GM23248 (cell line): ENCODE results near the gene PADI3. TPM values are rescaled to one million over a fixed set of nuclear protein-coding genes. Genes with fewer than 3 reads are reported as not detected.

Source experiments
- DNase-seq: peaks from one replicate; pipeline ENCODE4 v3.0.0-alpha.2; 2015
- H2AFZ ChIP-seq: fragments of 200-600 bp; sonication (generic); 2 replicates; pipeline ENCODE4 v1.6.1; 2016; ENCODE audit warnings: antibody characterized with exemption
- H3F3A ChIP-seq: fragments of 200-600 bp; sonication (generic); 2 replicates; pipeline ENCODE4 v1.6.1; 2016; ENCODE audit warnings: mild to moderate bottlenecking, antibody characterized with exemption, mixed run types; ENCODE audit not compliant: insufficient read depth
- H3K27ac ChIP-seq: fragments of 200-600 bp; sonication (generic); 2 replicates; pipeline ENCODE4 v1.5.1; 2016; ENCODE audit warnings: mild to moderate bottlenecking
- H3K27me3 ChIP-seq: fragments of 200-600 bp; sonication (generic); replicated peaks from 2 replicates; pipeline ENCODE4 v1.6.1; 2016; ENCODE audit warnings: mild to moderate bottlenecking; ENCODE audit not compliant: insufficient read depth
- H3K36me3 ChIP-seq: fragments of 200-600 bp; sonication (generic); 2 replicates; pipeline ENCODE4 v1.6.1; 2016; ENCODE audit warnings: low read depth, mild to moderate bottlenecking
- H3K4me1 ChIP-seq: fragments of 200-600 bp; sonication (generic); 2 replicates; pipeline ENCODE4 v1.6.1; 2016; ENCODE audit warnings: mild to moderate bottlenecking; ENCODE audit not compliant: insufficient read depth
- H3K4me2 ChIP-seq: fragments of 200-600 bp; sonication (generic); one replicate; pipeline ENCODE4 v1.6.1; 2016; ENCODE audit warnings: mild to moderate bottlenecking; ENCODE audit not compliant: unreplicated experiment
- H3K4me3 ChIP-seq: fragments of 200-600 bp; sonication (generic); 2 replicates; pipeline ENCODE4 v1.5.1; 2016; ENCODE audit warnings: mild to moderate bottlenecking
- H3K79me2 ChIP-seq: fragments of 200-600 bp; sonication (generic); 2 replicates; pipeline ENCODE4 v1.6.1; 2016; ENCODE audit warnings: mild to moderate bottlenecking; ENCODE audit not compliant: insufficient read depth
- H3K9ac ChIP-seq: fragments of 200-600 bp; sonication (generic); 2 replicates; pipeline ENCODE4 v1.6.1; 2016; ENCODE audit warnings: mild to moderate bottlenecking
- H3K9me2 ChIP-seq: fragments of 200-600 bp; sonication (generic); 2 replicates; pipeline ENCODE4 v1.6.1; 2016; ENCODE audit warnings: mixed run types, mild to moderate bottlenecking, moderate library complexity; ENCODE audit not compliant: insufficient read depth
- H3K9me3 ChIP-seq: fragments of 200-600 bp; sonication (generic); one replicate; pipeline ENCODE4 v1.6.1; 2017; ENCODE audit warnings: low read depth
- H4K20me1 ChIP-seq: fragments of 200-600 bp; sonication (generic); 2 replicates; pipeline ENCODE4 v1.6.0; 2016; ENCODE audit not compliant: insufficient read depth
- EZH2 ChIP-seq: fragments of 200-600 bp; sonication (generic); IDR thresholded peaks from 2 replicates; pipeline ENCODE4 v1.6.1; 2018; ENCODE audit warnings: antibody characterized with exemption, mild to moderate bottlenecking; ENCODE audit not compliant: insufficient read depth, poor library complexity, severe bottlenecking
- EZH2phosphoT487 ChIP-seq: fragments of 200-600 bp; sonication (generic); IDR thresholded peaks from 2 replicates; pipeline ENCODE4 v1.6.1; 2018; ENCODE audit warnings: antibody characterized with exemption, moderate library complexity, mild to moderate bottlenecking, low read depth; ENCODE audit not compliant: insufficient read depth
- WGBS, 2 experiments: methylation state at CpG; one replicate each; pipeline ENCODE4 v1.1.6; 2015 to 2017; ENCODE audit warnings: low lambda C conversion rate in 2 of 2, low coverage in 1 of 2; ENCODE audit errors: missing lambda C conversion rate in 2 of 2; 5-methylcytosine and 5-hydroxymethylcytosine counted together
- in situ Hi-C: fragments of 300-500 bp; cut with MboI; formaldehyde crosslinking; loops from 2 replicates; pipeline ENCODE4 v1.15.0; 2020
- polyA plus RNA-seq: library from polyadenylated mRNA; unstranded; fragments of >200 nt; fragmentation: Nextera tagmentation; extraction: Ambion mirVana; gene quantifications from 2 replicates; pipeline ENCODE4 v1.2.1, GENCODE V29; 2016
- total RNA-seq: library from RNA; depleted of rRNA; stranded (reverse); fragments of >200 nt; shearing (Covaris generic); gene quantifications from 2 replicates; pipeline ENCODE4 v1.2.3, GENCODE V29; 2014

PADI3 gene
- total and polyA plus RNA-seq, 2 experiments from 2014 or later, result not detected

GRCh38 chr1:17216078-17216477, 32.8 kb upstream of the PADI3 start:
- Histone ChIP-seq H4K20me1 (no peaks in the 10 kb centered on the region), H3K27ac (no peak overlapping the region), H3F3A (no peaks in the 10 kb centered on the region), H3K4me2 (no peak overlapping the region), H3K9ac (no peak overlapping the region), H3K9me3 (no peaks in the 10 kb centered on the region), H3K4me3 (no peak overlapping the region), H3K79me2 (no peaks in the 10 kb centered on the region), H2AFZ (no peak overlapping the region), H3K4me1 (peaks cover 14% of the 10 kb centered on the region; the same call in 1 of the 2 replicates), H3K9me2 (no peaks in the 10 kb centered on the region), H3K27me3 (peaks cover 5% of the 10 kb centered on the region; the same call in 1 of the 2 replicates), H3K36me3 (no peaks in the 10 kb centered on the region)
- in situ Hi-C loops, result no loop called here
- TF ChIP-seq EZH2phosphoT487, result no peak
- 36 to 41% methylated on average over 5 of the region's 5 CpGs for WGBS, 2 experiments
- DNase-seq, result no peak

DNA sequence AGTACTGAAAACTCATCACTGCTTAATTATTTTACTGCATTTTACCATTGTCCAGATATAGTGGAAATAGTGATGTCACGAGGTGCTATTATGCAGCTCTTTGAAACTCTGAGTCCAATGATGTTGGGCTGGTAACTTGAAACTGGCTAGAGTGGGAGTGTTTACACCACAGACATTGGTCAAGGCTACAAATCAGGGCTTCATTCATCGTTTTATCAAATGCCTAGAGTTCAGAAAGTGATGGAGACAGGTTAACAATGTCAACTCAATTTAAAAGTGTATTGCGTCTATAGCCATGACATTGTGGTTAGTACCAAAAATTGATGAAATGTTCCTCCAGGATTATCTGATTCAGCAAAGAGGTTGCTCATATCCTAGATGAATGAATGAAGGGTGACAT, 31.3 kb upstream of the PADI3 start:
- no peaks in the 10 kb centered on the region for H4K20me1 ChIP-seq
- no peak overlapping the region for H3K9ac ChIP-seq
- DNase-seq, result no peak
- no peaks in the 10 kb centered on the region for H3K79me2 ChIP-seq
- no peak overlapping the region for H3K4me2 ChIP-seq
- no peak overlapping the region for H2AFZ ChIP-seq
- H3K36me3 ChIP-seq, result no peaks in the 10 kb centered on the region
- H3F3A ChIP-seq, result no peaks in the 10 kb centered on the region
- no peaks in the 10 kb centered on the region for H3K9me3 ChIP-seq
- peaks cover 5% of the 10 kb centered on the region; the same call in 1 of the 2 replicates for H3K27me3 ChIP-seq
- H3K4me3 ChIP-seq, result no peak overlapping the region
- H3K4me1 ChIP-seq, result peaks cover 10% of the 10 kb centered on the region; the same call in 1 of the 2 replicates
- TF ChIP-seq EZH2phosphoT487 (no peak), EZH2 (no peak)
- no peak overlapping the region for H3K27ac ChIP-seq
- in situ Hi-C loops, result no loop called here
- H3K9me2 ChIP-seq, result no peaks in the 10 kb centered on the region
- 55 to 66% methylated on average over 3 of the region's 3 CpGs for WGBS, 2 experiments

- H3K27ac ChIP-seq, result no peak overlapping the region
- no peak overlapping the region for H3K9ac ChIP-seq
- no peaks in the 10 kb centered on the region for H3K79me2 ChIP-seq
- H3K4me3 ChIP-seq, result no peak overlapping the region
- DNase-seq, result no peak
- H3K36me3 ChIP-seq, result no peaks in the 10 kb centered on the region
- H4K20me1 ChIP-seq, result no peaks in the 10 kb centered on the region
- 67 to 78% methylated on average over 6 to 7 of the region's 7 CpGs for WGBS, 2 experiments
- H3K9me3 ChIP-seq, result no peaks in the 10 kb centered on the region
- 0 out of 2 replicates have a peak, but pooled peaks cover 3% of the 10 kb centered on the region for H3K4me1 ChIP-seq
- H2AFZ ChIP-seq, result no peak overlapping the region
- TF ChIP-seq EZH2, result no peak
- TF ChIP-seq EZH2phosphoT487, result no peak
- in situ Hi-C loops, result no loop called here
- 0 out of 2 replicates have a peak, but pooled peaks cover 5% of the 10 kb centered on the region for H3K27me3 ChIP-seq
- no peaks in the 10 kb centered on the region for H3K9me2 ChIP-seq
- H3K4me2 ChIP-seq, result no peak overlapping the region
- no peaks in the 10 kb centered on the region for H3F3A ChIP-seq
Measured at GRCh38 chr1:17218939-17219338, 30.0 kb upstream of the PADI3 start.

GRCh38 chr1:17220287-17220686, 28.6 kb upstream of the PADI3 start:
- no peak overlapping the region for H3K4me3 ChIP-seq
- no peak overlapping the region for H3K9ac ChIP-seq
- H3K27me3 ChIP-seq, result 0 out of 2 replicates have a peak, but pooled peaks cover 5% of the 10 kb centered on the region
- no peak overlapping the region for H2AFZ ChIP-seq
- H3K9me3 ChIP-seq, result no peaks in the 10 kb centered on the region
- DNase-seq, result no peak
- no peaks in the 10 kb centered on the region for H4K20me1 ChIP-seq
- H3K27ac ChIP-seq, result no peak overlapping the region
- H3F3A ChIP-seq, result no peaks in the 10 kb centered on the region
- no peak overlapping the region for H3K4me2 ChIP-seq
- TF ChIP-seq EZH2phosphoT487 (no peak), EZH2 (no peak)
- H3K79me2 ChIP-seq, result no peaks in the 10 kb centered on the region
- 0 out of 2 replicates have a peak, but pooled peaks cover under 1% of the 10 kb centered on the region for H3K4me1 ChIP-seq
- H3K9me2 ChIP-seq, result no peaks in the 10 kb centered on the region
- in situ Hi-C loops, result no loop called here
- WGBS, 2 experiments, result 62 to 68% methylated on average over 3 of the region's 3 CpGs
- H3K36me3 ChIP-seq, result no peaks in the 10 kb centered on the region

DNA sequence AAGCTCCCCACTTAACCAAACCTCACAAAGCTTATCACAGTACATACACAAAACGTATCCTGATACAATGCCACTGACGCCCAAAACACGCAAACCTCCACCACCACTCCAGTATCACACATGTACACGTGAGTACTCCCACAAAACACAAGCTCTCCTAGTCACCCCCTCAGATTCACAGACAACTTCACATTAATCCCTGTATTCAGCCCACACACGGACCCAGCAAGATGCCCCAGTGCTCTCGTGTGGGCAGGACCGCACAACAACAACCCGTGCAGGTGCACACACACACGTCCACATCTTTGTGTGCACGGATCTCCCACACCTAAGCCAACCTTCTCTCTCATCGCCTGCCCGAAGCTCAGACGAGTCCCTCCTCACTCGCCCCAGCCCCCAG, 26.3 kb upstream of the PADI3 start:
- no peak overlapping the region for H3K9ac ChIP-seq
- H4K20me1 ChIP-seq, result no peaks in the 10 kb centered on the region
- H3K27me3 ChIP-seq, result 0 out of 2 replicates have a peak, but pooled peaks cover 3% of the 10 kb centered on the region
- no peaks in the 10 kb centered on the region for H3K4me1 ChIP-seq
- DNase-seq, result no peak
- no peak overlapping the region for H3K4me2 ChIP-seq
- no peaks in the 10 kb centered on the region for H3K9me2 ChIP-seq
- TF ChIP-seq EZH2phosphoT487 (no peak), EZH2 (no peak)
- H3K9me3 ChIP-seq, result no peaks in the 10 kb centered on the region
- H3K36me3 ChIP-seq, result no peaks in the 10 kb centered on the region
- no peaks in the 10 kb centered on the region for H3F3A ChIP-seq
- no peak overlapping the region for H3K27ac ChIP-seq
- no peaks in the 10 kb centered on the region for H3K79me2 ChIP-seq
- no peak overlapping the region for H3K4me3 ChIP-seq
- in situ Hi-C loops, result no loop called here
- 69 to 75% methylated on average over 14 of the region's 14 CpGs for WGBS, 2 experiments
- H2AFZ ChIP-seq, result no peak overlapping the region
